OCI-LY7 (cell line): ENCODE results near the gene FOXO3.

Source experiments
- CTCF ChIP-seq: fragments of 200-600 bp; sonication (generic); conservative IDR thresholded peaks from 2 replicates; pipeline ENCODE4 v1.5.1; 2014; ENCODE audit warnings: mild to moderate bottlenecking, antibody characterized with exemption, low read length, moderate library complexity, mixed read lengths
- EZH2phosphoT487 ChIP-seq: fragments of 200-600 bp; sonication (generic); IDR thresholded peaks from 2 replicates; pipeline ENCODE4 v1.6.1; 2018; ENCODE audit warnings: low read depth, borderline replicate concordance, mild to moderate bottlenecking, mixed run types, antibody characterized with exemption, low read length, moderate library complexity, mixed read lengths

GRCh38 chr6:108673153-108673552, 112.4 kb downstream of the FOXO3 start:
- TF ChIP-seq EZH2phosphoT487 (no peak), CTCF (no peak)
